Measurements from ENCODE around the gene FN3K. TPM values are rescaled to one million over a fixed set of nuclear protein-coding genes. Genes with fewer than 3 reads are reported as not detected.

FN3K gene
- total and polyA plus RNA-seq, 2 of the 13 experiments (the other 11 are each of a cell fraction or from before 2014, with no cell fraction given), result 3.5 to 12.2 TPM

DNA sequence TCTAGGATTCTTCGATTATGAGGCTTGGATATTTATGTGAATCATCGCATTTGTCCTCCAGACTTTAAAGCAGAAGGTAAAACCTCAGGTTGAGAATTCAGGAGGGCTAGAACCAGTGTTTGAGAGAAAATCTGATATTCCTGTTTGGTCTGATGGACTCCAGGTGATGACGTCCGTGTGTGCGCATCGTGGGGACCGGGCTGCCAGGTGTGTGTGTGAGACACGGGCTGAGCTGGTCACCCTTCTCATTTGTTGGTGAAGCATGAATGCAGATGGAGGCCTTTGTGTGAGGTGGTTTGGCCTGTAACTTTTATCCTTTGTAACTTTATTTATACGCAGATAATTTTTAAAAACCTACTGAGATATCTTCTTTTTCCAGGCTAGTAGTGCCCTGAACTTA lies 61.6 kb downstream of the FN3K start:
- intact Hi-C loops (cut with micrococcal nuclease; ENCODE audit: unreplicated experiment), result no loop called here
- TF ChIP-seq, protein P1, sequence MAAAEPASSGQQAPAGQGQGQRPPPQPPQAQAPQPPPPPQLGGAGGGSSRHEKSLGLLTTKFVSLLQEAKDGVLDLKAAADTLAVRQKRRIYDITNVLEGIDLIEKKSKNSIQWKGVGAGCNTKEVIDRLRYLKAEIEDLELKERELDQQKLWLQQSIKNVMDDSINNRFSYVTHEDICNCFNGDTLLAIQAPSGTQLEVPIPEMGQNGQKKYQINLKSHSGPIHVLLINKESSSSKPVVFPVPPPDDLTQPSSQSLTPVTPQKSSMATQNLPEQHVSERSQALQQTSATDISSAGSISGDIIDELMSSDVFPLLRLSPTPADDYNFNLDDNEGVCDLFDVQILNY (CRISPR knock-in tag; conservative IDR thresholded peaks at IDR 0.05), result no peak
- TF ChIP-seq AKAP8 (CRISPR knock-in tag; IDR thresholded peaks at IDR 0.05), result no peak
- no peak for TF ChIP-seq AHDC1 (CRISPR knock-in tag; IDR thresholded peaks at IDR 0.05; ENCODE audit: borderline replicate concordance)
- TF ChIP-seq ZNF160 (CRISPR knock-in tag; IDR thresholded peaks at IDR 0.05), result no peak
- TF ChIP-seq, protein P2, sequence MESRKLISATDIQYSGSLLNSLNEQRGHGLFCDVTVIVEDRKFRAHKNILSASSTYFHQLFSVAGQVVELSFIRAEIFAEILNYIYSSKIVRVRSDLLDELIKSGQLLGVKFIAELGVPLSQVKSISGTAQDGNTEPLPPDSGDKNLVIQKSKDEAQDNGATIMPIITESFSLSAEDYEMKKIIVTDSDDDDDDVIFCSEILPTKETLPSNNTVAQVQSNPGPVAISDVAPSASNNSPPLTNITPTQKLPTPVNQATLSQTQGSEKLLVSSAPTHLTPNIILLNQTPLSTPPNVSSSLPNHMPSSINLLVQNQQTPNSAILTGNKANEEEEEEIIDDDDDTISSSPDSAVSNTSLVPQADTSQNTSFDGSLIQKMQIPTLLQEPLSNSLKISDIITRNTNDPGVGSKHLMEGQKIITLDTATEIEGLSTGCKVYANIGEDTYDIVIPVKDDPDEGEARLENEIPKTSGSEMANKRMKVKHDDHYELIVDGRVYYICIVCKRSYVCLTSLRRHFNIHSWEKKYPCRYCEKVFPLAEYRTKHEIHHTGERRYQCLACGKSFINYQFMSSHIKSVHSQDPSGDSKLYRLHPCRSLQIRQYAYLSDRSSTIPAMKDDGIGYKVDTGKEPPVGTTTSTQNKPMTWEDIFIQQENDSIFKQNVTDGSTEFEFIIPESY (CRISPR knock-in tag; IDR thresholded peaks at IDR 0.05), result no peak
- TF ChIP-seq, protein P3, sequence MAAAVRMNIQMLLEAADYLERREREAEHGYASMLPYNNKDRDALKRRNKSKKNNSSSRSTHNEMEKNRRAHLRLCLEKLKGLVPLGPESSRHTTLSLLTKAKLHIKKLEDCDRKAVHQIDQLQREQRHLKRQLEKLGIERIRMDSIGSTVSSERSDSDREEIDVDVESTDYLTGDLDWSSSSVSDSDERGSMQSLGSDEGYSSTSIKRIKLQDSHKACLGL (CRISPR knock-in tag; IDR thresholded peaks at IDR 0.05), result no peak
- no peak for TF ChIP-seq ESRRA (CRISPR knock-in tag; IDR thresholded peaks at IDR 0.05; ENCODE audit: low read depth)
- TF ChIP-seq NR2F1 (CRISPR knock-in tag; IDR thresholded peaks at IDR 0.05), result no peak
- no peak for TF ChIP-seq NRL (CRISPR knock-in tag; IDR thresholded peaks at IDR 0.05; ENCODE audit: borderline replicate concordance)
- TF ChIP-seq SMAD9 (CRISPR knock-in tag; IDR thresholded peaks at IDR 0.05), result no peak
- no peak for TF ChIP-seq ZNF331 (CRISPR knock-in tag; IDR thresholded peaks at IDR 0.05)
- no peak for TF ChIP-seq CHD2 (IDR thresholded peaks at IDR 0.05; ENCODE audit: low read depth, low read length)
- TF ChIP-seq DRAP1 (CRISPR knock-in tag; IDR thresholded peaks at IDR 0.05), result no peak
- TF ChIP-seq NFKBIZ (CRISPR knock-in tag; IDR thresholded peaks at IDR 0.05), result no peak
- no peak for TF ChIP-seq ZNF709 (CRISPR knock-in tag; IDR thresholded peaks at IDR 0.05)
- no peak for TF ChIP-seq WIZ (CRISPR knock-in tag; IDR thresholded peaks at IDR 0.05)

More for the DNA sequence above, 61.6 kb downstream of the FN3K start:
- H3K27me3 ChIP-seq (ENCODE audit: control insufficient read depth in 1 of 2, insufficient read depth in 2 of 2, low read length in 2 of 2), result no peaks in the 10 kb centered on the region
- 97% methylated on average over 9 of the region's 9 CpGs for WGBS (ENCODE audit: low lambda C conversion rate)
- no peak overlapping the region for H2AFZ ChIP-seq (ENCODE audit: low read length)
- peaks cover 2% of the 10 kb centered on the region for H3K79me2 ChIP-seq (ENCODE audit: insufficient read depth, low read length)
- H3K9ac ChIP-seq (ENCODE audit: insufficient read depth, low read depth, low read length), result no peak overlapping the region
- no peaks in the 10 kb centered on the region for H3K4me1 ChIP-seq (ENCODE audit: insufficient read depth, low read length)
- peaks cover 17 to 43% of the 10 kb centered on the region in 2 experiments for H3K36me3 ChIP-seq (replicated peaks in 1 of 2; ENCODE audit: control insufficient read depth in 1 of 2, insufficient read depth in 2 of 2, low read length in 2 of 2)
- no peak overlapping the region for H3K4me2 ChIP-seq (ENCODE audit: low read depth, low read length)
- ATAC-seq (no peak), DNase-seq (ENCODE audit: low spot score) (no peak), FAIRE-seq (no peak)
- POLR2A ChIA-PET, result no interaction called here
- CTCF ChIA-PET (ENCODE audit: low intra/inter-chr PET ratio, low total read pairs), result no interaction called here
- no TSS peak for BruUV-seq (replicated peaks)
- no peak overlapping the region for H3K27ac ChIP-seq (ENCODE audit: extremely low read length, insufficient read depth, low read length)
- H4K20me1 ChIP-seq (ENCODE audit: insufficient read depth, low read length), result no peaks in the 10 kb centered on the region
- H3K4me3 ChIP-seq (replicated peaks in 1 of 3; ENCODE audit: insufficient read depth in 1 of 3, low read depth in 2 of 3, low read length in 3 of 3), result no peak overlapping the region
- H3K9me3 ChIP-seq (ENCODE audit: low read length), result no peaks in the 10 kb centered on the region
- in situ Hi-C loops (cut with HindIII; ENCODE audit: extremely low pct_ligation_motif_present, low pct_unique_long_range_greater_than_20kb), result no loop called here
